ENCODE data around the gene LGALS1.

- TF ChIP-seq EZH2 (IDR thresholded peaks at IDR 0.05; ENCODE audit: borderline replicate concordance, low read depth, low read length, severe bottlenecking) (no peak), CTCF (IDR thresholded peaks at IDR 0.05; ENCODE audit: borderline replicate concordance, extremely low read depth, low read length, poor library complexity, severe bottlenecking) (no peak)
Measured at GRCh38 chr22:37665487-37665886, 9.9 kb upstream of the LGALS1 start.
